Fibroblast of mammary gland (primary cell): ENCODE data around the gene FOXN3.

Experiments
- DNase-seq: peaks from one replicate; pipeline ENCODE4 v3.0.0-alpha.2; 2010; ENCODE audit warnings: low read depth
- H3K4me3 ChIP-seq: 2 replicates; pipeline ENCODE4 v1.5.1; 2011; ENCODE audit warnings: low read depth, mild to moderate bottlenecking, low read length, moderate library complexity; ENCODE audit not compliant: control insufficient read depth
- TF ChIP-seq, protein P1 (sequence below): conservative IDR thresholded peaks from 2 replicates; pipeline ENCODE4 v1.5.1; 2011; ENCODE audit warnings: low read depth, low read length, inconsistent platforms; ENCODE audit not compliant: control insufficient read depth, insufficient read depth

Gene FOXN3

DNA sequence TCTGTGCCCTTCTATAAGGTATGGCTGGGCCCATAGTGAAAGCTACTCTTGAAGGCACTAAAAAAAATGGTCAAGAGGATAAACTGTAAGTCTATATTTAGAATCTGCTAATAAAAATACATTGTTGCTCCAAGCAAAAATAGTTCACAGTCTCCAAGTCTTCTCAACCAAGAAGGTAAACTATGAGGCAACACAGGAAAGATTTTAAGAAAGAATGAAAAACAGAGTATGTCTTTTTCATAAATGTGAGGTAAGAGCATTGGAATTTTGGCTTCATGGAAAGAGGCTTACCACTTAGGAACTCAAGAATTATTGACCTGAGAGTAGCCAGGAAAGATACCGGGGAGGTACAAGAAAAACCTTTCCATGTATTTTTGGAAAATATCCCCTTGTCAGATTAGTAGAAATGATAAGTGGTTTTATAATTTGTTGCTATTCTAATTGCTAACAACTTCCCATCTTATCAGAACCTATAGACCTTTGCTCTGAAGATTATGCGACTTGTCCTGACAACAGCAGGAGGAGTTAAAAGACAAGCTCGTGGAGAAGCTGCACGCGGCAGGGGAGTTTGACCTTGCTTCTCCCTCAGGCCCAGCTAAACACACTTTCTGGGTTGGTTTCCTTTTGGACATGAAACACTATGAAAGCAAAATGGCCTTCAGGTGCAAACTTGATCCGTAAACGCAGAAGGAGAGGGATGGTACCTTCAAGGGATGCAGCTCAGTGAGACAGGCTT is 238.1 kb downstream of the FOXN3 start:
- no peak overlapping the region for H3K4me3 ChIP-seq
- DNase-seq: no peak
- TF ChIP-seq, protein P1, sequence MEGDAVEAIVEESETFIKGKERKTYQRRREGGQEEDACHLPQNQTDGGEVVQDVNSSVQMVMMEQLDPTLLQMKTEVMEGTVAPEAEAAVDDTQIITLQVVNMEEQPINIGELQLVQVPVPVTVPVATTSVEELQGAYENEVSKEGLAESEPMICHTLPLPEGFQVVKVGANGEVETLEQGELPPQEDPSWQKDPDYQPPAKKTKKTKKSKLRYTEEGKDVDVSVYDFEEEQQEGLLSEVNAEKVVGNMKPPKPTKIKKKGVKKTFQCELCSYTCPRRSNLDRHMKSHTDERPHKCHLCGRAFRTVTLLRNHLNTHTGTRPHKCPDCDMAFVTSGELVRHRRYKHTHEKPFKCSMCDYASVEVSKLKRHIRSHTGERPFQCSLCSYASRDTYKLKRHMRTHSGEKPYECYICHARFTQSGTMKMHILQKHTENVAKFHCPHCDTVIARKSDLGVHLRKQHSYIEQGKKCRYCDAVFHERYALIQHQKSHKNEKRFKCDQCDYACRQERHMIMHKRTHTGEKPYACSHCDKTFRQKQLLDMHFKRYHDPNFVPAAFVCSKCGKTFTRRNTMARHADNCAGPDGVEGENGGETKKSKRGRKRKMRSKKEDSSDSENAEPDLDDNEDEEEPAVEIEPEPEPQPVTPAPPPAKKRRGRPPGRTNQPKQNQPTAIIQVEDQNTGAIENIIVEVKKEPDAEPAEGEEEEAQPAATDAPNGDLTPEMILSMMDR: no peak

DNA sequence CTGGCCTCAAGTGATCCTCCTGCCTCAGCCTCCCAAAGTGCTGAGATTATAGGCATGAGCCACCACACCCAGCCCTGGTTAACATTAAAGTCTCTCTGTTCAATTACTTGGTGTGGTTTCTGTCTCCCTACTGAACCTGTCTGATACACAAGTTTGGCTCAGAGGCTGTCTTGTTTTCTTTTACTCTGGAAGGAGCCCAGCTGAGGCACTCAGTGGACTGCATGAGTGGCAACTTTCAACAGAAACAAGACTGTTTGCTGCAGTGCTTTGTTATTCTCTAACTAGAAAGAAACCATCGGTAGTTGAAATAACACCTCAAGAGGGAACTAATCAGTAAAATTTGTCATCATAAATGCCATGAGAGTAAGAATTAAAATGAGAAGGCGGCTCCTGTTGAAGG is 238.7 kb downstream of the FOXN3 start:
- TF ChIP-seq, protein P1: no peak
- no peak overlapping the region for H3K4me3 ChIP-seq
- DNase-seq: no peak

DNA sequence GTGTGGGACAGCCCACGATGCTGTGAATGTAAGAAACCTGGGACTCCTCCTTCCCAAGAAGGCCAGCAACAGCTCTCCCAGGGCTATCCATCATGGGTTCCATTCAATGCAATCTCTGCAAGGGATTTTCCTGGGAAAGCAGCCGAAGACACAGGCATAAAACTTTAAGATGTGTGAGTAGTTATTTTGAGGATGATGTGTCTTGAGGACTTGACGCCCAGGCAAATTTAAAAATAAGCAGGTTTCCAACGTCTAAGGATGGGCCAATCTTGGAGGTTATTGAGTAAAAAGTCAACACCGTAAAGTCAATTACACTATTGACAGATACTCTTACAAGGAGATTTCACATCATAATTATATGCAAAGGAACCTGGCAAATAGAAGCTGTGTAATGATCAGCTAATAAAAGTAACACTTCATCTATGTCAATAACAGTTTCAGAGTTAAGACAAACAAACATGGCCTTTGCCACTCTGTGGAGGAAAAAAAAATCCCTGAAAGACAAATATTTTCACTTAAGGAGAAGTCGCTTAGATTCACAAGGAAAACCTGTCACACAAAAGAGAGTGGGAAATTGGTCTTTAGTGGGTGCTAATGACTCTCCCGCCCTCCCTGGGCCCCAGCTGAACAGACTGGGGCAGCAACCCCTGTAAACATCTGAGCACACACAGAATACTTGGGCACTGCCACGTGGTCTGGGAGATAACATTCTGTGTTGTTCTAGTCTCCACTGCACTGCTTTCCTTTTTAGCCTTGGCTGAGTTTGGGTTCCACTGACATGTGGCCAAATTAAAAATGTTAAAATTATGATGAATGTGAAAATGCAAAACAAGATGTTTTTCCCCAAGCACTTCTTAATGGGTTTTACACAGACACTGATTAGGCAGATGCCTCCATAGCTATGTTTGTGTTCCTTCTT is 240.9 kb downstream of the FOXN3 start:
- DNase-seq: no peak
- H3K4me3 ChIP-seq: no peak overlapping the region
- TF ChIP-seq, protein P1: no peak

DNA sequence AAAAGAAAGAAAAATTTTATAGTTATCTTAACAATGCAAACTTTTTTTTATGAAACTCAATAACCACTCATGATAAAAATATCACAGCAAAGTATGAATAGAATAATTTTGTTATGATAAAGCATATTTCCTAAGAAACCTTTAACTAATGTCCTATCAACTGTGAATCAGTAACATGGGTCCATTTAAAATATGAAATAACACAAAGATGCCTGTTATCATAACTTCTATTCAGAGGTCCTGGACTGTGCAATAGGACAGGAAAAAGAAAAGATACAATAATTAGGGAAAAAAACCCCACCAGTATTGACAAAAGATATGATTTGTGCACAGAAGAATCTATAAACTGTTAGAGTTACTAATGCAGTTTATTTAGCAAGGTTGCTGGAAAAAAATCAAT is 245.4 kb downstream of the FOXN3 start:
- no peak overlapping the region for H3K4me3 ChIP-seq
- TF ChIP-seq, protein P1: no peak
- DNase-seq: no peak

DNA sequence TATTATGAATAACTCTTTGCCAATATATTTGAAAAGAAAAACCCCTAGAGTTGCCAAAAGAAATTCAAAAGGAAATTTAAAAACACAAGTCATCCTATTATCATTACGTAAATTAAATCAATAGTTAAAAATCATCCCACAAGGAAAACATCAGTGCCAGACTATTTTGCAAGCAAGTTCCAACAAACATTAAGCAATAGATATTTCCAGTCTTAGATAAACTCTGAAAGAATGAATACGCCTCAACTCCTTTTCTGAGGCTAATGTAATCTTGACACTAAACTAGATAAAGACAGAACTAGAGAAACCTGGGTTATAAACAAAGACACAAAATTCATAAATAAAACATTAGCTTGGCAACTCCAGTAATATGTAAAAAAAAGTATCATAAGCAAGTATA is 245.9 kb downstream of the FOXN3 start:
- peak; percentile 55 for DNase-seq
- H3K4me3 ChIP-seq: no peak overlapping the region
- TF ChIP-seq, protein P1: no peak

DNA sequence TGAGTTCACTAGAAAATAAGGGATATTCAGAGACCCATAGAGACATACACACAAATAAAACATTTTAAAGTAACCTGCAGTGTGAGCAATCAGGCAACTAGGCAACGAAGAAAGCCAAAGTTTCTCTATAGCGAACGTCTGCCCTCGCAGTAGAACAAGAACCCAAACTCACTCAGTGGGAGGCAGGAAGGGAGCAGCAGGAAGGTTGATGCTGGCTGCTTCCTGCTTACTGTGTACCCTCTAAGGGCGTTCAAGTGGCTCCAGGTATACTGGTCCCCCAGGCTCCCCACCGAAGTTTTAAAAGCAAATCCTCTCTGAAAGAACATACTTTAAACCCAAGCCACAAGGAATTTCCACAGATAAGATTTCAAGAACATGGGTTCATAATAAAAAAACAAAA is 249.3 kb downstream of the FOXN3 start:
- TF ChIP-seq, protein P1: no peak
- no peak overlapping the region for H3K4me3 ChIP-seq
- no peak for DNase-seq
